Activated CD4-positive, alpha-beta T cell treated with anti-CD3 and anti-CD28 coated beads, Interleukin-2, amount 50 U/mL, for 4 hours (primary cell): ENCODE results near the gene EML5.

ENCODE experiments used
- DNase-seq, 2 experiments: peaks; one replicate each; pipeline ENCODE4 v3.0.0-alpha.2; 2020

The EML5 gene

GRCh38 chr14:88612981-88613380 lies 179.8 kb downstream of the EML5 start:
- no peak for DNase-seq

GRCh38 chr14:88611878-88612277 lies 180.9 kb downstream of the EML5 start:
- DNase-seq = no peak

GRCh38 chr14:88607829-88608228 lies 184.9 kb downstream of the EML5 start:
- no peak for DNase-seq

GRCh38 chr14:88605594-88605993 lies 187.2 kb downstream of the EML5 start:
- no peak for DNase-seq

GRCh38 chr14:88604212-88604611 lies 188.5 kb downstream of the EML5 start:
- no peak for DNase-seq

- DNase-seq = no peak
Observed at GRCh38 chr14:88599761-88600439, 192.9 kb downstream of the EML5 start.

- no peak for DNase-seq
Observed at GRCh38 chr14:88599326-88599725, 193.4 kb downstream of the EML5 start.

- DNase-seq = no peak
Observed at GRCh38 chr14:88598097-88598675, 194.6 kb downstream of the EML5 start.

- DNase-seq = no peak
Observed at GRCh38 chr14:88597601-88598000, 195.2 kb downstream of the EML5 start.

GRCh38 chr14:88597038-88597437 lies 195.7 kb downstream of the EML5 start:
- no peak for DNase-seq

- no peak for DNase-seq
Observed at GRCh38 chr14:88592031-88592430, 200.7 kb downstream of the EML5 start.

- DNase-seq = no peak
Observed at GRCh38 chr14:88590173-88590572, 202.6 kb downstream of the EML5 start.

- no peak for DNase-seq
Observed at GRCh38 chr14:88588081-88588480, 204.7 kb downstream of the EML5 start.

GRCh38 chr14:88584451-88584850 lies 208.3 kb downstream of the EML5 start:
- DNase-seq = no peak

GRCh38 chr14:88576222-88576621 lies 216.5 kb downstream of the EML5 start:
- DNase-seq = no peak

GRCh38 chr14:88572117-88572516 lies 220.6 kb downstream of the EML5 start:
- no peak for DNase-seq

GRCh38 chr14:88568196-88568595 lies 224.6 kb downstream of the EML5 start:
- no peak for DNase-seq

GRCh38 chr14:88565427-88565826 lies 227.3 kb downstream of the EML5 start:
- no peak for DNase-seq

- no peak for DNase-seq
Observed at GRCh38 chr14:88563845-88564244, 228.9 kb downstream of the EML5 start.

GRCh38 chr14:88562831-88563686 lies 229.7 kb downstream of the EML5 start, which contains the start of gene ZC3H14:
Gene ZC3H14, plus strand, starts transcription at chr14:88563037. Its CDS starts 97 bp downstream, at chr14:88563134.
- DNase-seq = peak; percentile 76 to 80

- no peak for DNase-seq
Observed at GRCh38 chr14:88562532-88562830, 230.3 kb downstream of the EML5 start.
